MCF 10A (cell line): ENCODE measurements around the gene SLC16A3. TPM values are rescaled to one million over a fixed set of nuclear protein-coding genes. Genes with fewer than 3 reads are reported as not detected.
"Not testable (repeated sequence)": the region's sequence is repeated elsewhere in the genome, so short reads cannot be mapped to it uniquely, and the experiment has no call there.

ENCODE experiments used
- BruUV-seq: library from RNA; stranded (reverse); fragments of 400-500 nt; replicated peaks from 2 replicates; lab custom pipeline; 2021; lab: Mats Ljungman, UMichigan
- CTCF ChIA-PET: fragments of 300-600 bp; sonication (Branson Sonifier 250); formaldehyde crosslinking; extraction: SDS; loops from one replicate; lab custom pipeline; 2021; ENCODE audit warnings: antibody characterized with exemption, inconsistent platforms; lab: Yijun Ruan, JAX
- POLR2A ChIA-PET: fragments of 300-600, 350-650 bp; sonication (Branson Sonifier 250); formaldehyde crosslinking; extraction: SDS; loops from one replicate; lab custom pipeline; 2020; ENCODE audit warnings: antibody characterized with exemption, inconsistent platforms; lab: Yijun Ruan, JAX
- DNase-seq: peaks from one replicate; pipeline ENCODE4 v3.0.0-alpha.2; 2018; ENCODE audit not compliant: unreplicated experiment
- H3K27ac Mint-ChIP-seq: one replicate; pipeline ENCODE4 v1.8.0; 2022; ENCODE audit warnings: mild to moderate bottlenecking, low read depth, mixed read lengths; ENCODE audit not compliant: unreplicated experiment
- H3K27me3 Mint-ChIP-seq: one replicate; pipeline ENCODE4 v1.8.0; 2022; ENCODE audit warnings: mixed read lengths; ENCODE audit not compliant: insufficient read depth, unreplicated experiment
- H3K36me3 Mint-ChIP-seq: one replicate; pipeline ENCODE4 v1.8.0; 2022; ENCODE audit warnings: mild to moderate bottlenecking, moderate library complexity, mixed read lengths; ENCODE audit not compliant: insufficient read depth, unreplicated experiment
- H3K4me1 Mint-ChIP-seq: one replicate; pipeline ENCODE4 v1.8.0; 2022; ENCODE audit warnings: mixed read lengths; ENCODE audit not compliant: insufficient read depth, unreplicated experiment
- H3K4me3 Mint-ChIP-seq: one replicate; pipeline ENCODE4 v1.8.0; 2022; ENCODE audit warnings: mild to moderate bottlenecking, moderate library complexity, mixed read lengths; ENCODE audit not compliant: unreplicated experiment
- H3K9me3 Mint-ChIP-seq: one replicate; pipeline ENCODE4 v1.8.0; 2022; ENCODE audit warnings: mixed read lengths; ENCODE audit not compliant: unreplicated experiment
- intact Hi-C: fragments of 100-400 bp; cut with micrococcal nuclease; formaldehyde crosslinking; loops from 2 replicates; pipeline ENCODE4 v1.14.1; 2022
- total RNA-seq: library from RNA; stranded (reverse); gene quantifications from 2 replicates; pipeline ENCODE4 v1.2.3, GENCODE V29; 2022
- TF ChIP-seq, protein P1 (sequence below): fragments of 200-600 bp; IDR thresholded peaks from one replicate; pipeline ENCODE4 v1.8.0; 2022; ENCODE audit warnings: antibody characterized with exemption, mild to moderate bottlenecking; ENCODE audit not compliant: unreplicated experiment

Gene SLC16A3
- total RNA-seq, 1 experiment from 2014 or later, result 350 TPM

DNA sequence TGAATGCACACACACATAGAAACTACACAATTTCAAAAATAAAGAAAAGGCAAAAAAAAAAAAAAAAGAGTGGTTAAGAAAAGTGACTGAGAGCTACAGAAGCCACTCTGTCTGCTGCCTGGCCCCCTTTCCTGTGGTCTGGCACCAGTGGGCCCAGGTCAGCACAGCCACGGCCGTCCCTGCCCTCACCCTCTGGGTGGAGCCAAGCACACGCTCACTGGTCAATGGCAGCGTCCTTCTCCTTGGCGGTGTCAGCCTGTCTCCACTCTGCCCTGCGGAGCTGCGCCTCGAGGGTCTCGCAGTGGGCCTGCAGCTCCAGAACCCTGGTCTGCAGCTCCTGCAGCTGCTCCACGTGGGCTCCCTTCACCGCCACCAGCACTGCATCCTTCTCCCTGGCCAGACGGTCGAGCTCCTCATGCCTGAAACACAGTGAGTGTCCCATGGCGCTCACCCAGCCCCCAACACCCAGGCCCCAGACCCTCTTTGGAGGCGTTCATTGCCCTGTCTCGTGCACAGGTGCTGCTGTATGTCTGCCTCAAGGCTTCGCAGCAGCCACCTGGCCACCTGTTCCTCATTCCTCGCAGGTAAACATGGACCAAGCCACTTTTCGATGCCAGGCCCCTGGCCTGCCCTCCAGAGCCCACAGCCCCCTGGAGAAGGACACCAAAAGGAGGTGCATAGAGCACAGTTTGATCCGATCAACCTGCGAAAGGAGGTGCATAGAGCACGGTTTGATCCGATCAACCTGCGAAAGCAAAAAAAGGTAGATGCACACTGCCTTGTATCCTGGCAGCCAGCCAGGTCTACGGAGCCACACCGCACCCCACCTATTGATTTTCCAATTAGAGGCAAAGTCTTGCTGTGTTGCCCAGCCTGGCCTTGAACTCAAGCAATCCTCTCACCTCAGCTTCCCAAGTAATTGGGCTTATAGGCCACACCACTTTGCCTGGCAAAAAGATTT is 40.6 kb upstream of the SLC16A3 start:
- H3K4me1 Mint-ChIP-seq, result no peaks in the 10 kb centered on the region
- no peaks in the 10 kb centered on the region for H3K27me3 Mint-ChIP-seq
- no peak for DNase-seq
- no TSS peak for BruUV-seq
- no peak overlapping the region for H3K27ac Mint-ChIP-seq
- POLR2A ChIA-PET, result no interaction called here
- H3K9me3 Mint-ChIP-seq, result no peaks in the 10 kb centered on the region
- intact Hi-C loops, result no loop called here
- TF ChIP-seq, protein P1, sequence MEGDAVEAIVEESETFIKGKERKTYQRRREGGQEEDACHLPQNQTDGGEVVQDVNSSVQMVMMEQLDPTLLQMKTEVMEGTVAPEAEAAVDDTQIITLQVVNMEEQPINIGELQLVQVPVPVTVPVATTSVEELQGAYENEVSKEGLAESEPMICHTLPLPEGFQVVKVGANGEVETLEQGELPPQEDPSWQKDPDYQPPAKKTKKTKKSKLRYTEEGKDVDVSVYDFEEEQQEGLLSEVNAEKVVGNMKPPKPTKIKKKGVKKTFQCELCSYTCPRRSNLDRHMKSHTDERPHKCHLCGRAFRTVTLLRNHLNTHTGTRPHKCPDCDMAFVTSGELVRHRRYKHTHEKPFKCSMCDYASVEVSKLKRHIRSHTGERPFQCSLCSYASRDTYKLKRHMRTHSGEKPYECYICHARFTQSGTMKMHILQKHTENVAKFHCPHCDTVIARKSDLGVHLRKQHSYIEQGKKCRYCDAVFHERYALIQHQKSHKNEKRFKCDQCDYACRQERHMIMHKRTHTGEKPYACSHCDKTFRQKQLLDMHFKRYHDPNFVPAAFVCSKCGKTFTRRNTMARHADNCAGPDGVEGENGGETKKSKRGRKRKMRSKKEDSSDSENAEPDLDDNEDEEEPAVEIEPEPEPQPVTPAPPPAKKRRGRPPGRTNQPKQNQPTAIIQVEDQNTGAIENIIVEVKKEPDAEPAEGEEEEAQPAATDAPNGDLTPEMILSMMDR, result no peak
- H3K36me3 Mint-ChIP-seq, result peaks cover 66% of the 10 kb centered on the region
- no peak overlapping the region for H3K4me3 Mint-ChIP-seq
- CTCF ChIA-PET, result no interaction called here

DNA sequence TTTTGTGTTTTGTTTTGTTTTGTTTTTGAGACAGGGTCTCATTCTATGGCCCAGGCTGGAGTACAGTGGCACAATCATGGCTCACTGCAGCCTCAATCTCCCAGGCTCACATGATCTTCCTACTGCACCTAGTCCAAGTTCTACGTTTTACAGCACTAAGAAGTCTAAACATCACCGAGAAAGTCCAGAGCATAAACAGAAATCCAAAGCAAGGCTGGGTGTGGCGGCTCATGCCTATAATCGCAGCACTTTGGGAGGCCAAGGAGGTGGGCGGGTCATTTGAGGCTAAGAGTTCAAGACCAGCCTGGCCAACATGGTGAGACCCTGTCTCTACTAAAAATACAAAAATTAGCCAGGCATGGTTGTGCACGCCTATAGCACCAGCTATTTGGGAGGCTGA is 35.8 kb upstream of the SLC16A3 start:
- POLR2A ChIA-PET, intact Hi-C loops, CTCF ChIA-PET: not testable (repeated sequence)

DNA sequence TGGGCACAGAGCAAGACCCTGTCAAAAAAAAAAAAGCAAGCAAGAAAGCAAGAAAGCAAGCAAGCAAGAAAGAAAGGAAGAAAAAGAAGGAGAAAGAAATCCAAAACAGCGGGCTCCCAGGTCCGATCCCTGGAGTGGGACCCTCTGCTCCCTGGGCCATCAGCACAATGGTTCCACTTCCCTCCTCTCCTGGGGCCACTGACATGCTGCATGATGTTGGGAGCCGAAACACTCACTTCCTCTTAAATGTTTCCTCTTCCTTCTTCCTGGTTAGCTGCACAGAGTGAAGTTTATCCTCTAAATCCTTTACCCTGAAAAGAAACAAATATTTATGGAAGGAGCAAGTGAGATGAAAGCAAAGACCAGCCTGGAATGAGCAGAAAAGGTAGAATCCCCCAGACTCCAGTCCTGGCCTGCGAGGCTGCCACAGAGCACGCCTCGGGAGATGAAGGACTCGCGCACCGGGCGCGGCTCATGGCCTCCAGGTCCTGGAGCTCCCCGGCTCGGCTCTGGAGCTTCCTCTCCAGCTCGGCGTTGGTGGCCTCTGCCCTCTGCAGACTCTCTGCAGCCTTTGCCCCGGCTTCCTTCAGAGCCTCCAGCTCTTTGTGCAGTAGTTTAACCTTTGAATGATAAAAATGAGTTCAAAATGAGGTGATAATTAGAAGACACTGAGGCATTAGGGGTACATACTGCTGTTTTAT is 35.2 kb upstream of the SLC16A3 start:
- no peak overlapping the region for H3K4me3 Mint-ChIP-seq
- BruUV-seq, result no TSS peak
- no peaks in the 10 kb centered on the region for H3K9me3 Mint-ChIP-seq
- H3K36me3 Mint-ChIP-seq, result peaks cover 77% of the 10 kb centered on the region
- ChIA-PET POLR2A (no interaction called here), CTCF (interaction anchor here (0.6 kb wide), 1 partner anchor 12 kb away, joined by 4 read pairs; no protein-coding TSS in a partner anchor)
- DNase-seq, result no peak
- TF ChIP-seq, protein P1, result no peak
- no peak overlapping the region for H3K27ac Mint-ChIP-seq
- H3K4me1 Mint-ChIP-seq, result no peaks in the 10 kb centered on the region
- no peaks in the 10 kb centered on the region for H3K27me3 Mint-ChIP-seq
- intact Hi-C loops, result no loop called here

More for the DNA sequence above, 35.8 kb upstream of the SLC16A3 start:
- not testable (repeated sequence) for H3K27ac Mint-ChIP-seq, H3K9me3 Mint-ChIP-seq, H3K4me3 Mint-ChIP-seq, H3K27me3 Mint-ChIP-seq, BruUV-seq, DNase-seq, H3K4me1 Mint-ChIP-seq
- peaks cover 71% of the 10 kb centered on the region for H3K36me3 Mint-ChIP-seq

DNA sequence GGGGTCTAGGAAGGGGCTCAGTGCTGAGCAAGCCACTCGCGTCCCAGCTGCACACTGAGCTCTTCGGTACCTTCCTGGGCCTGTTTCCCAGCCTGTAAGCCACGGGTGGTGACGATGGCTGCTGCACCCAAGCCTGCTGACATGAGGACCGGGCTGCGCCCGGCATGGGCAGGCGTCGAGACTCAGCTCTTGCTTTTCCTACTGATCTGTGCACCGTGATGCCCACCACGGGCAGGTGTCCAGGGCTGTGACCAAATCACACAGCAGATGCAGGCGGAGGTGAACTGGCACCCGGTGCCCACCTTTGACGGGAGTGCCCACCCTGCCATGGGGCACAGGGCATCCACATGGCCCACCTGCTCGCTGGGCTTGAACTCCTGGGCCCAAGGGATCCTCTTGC is 34.1 kb upstream of the SLC16A3 start:
- no TSS peak for BruUV-seq
- CTCF ChIA-PET, result interaction anchor here (1.9 kb wide), 1 partner anchor 11 kb away, joined by 4 read pairs; no protein-coding TSS in a partner anchor
- POLR2A ChIA-PET, result interaction anchor here (0.6 kb wide), 1 partner anchor 77 kb away, joined by 3 read pairs; no protein-coding TSS in a partner anchor

More for the DNA sequence above, 34.1 kb upstream of the SLC16A3 start:
- TF ChIP-seq, protein P1, result no peak
- H3K4me3 Mint-ChIP-seq, result no peak overlapping the region
- peaks cover 83% of the 10 kb centered on the region for H3K36me3 Mint-ChIP-seq
- intact Hi-C loops, result no loop called here
- H3K9me3 Mint-ChIP-seq, result no peaks in the 10 kb centered on the region
- no peak for DNase-seq
- H3K27me3 Mint-ChIP-seq, result no peaks in the 10 kb centered on the region
- H3K27ac Mint-ChIP-seq, result no peak overlapping the region
- no peaks in the 10 kb centered on the region for H3K4me1 Mint-ChIP-seq
